Glutamatergic neuron (in vitro differentiated cells): Measurements from ENCODE around the gene PPDPF. TPM values are rescaled to one million over a fixed set of nuclear protein-coding genes. Genes with fewer than 3 reads are reported as not detected.
A peak's percentile ranks its signal among the peaks of the same experiment; 100 is the strongest.

Experiments
- DNase-seq: peaks from one replicate; pipeline ENCODE4 v3.0.0; 2022
- H3K27ac Mint-ChIP-seq: one replicate; pipeline ENCODE4 v1.8.0; 2020; ENCODE audit warnings: mild to moderate bottlenecking, mixed read lengths, inconsistent platforms; ENCODE audit not compliant: unreplicated experiment
- H3K27me3 Mint-ChIP-seq: one replicate; pipeline ENCODE4 v1.8.0; 2020; ENCODE audit warnings: mild to moderate bottlenecking, moderate library complexity, mixed read lengths, inconsistent platforms; ENCODE audit not compliant: unreplicated experiment
- H3K36me3 Mint-ChIP-seq: one replicate; pipeline ENCODE4 v1.8.0; 2020; ENCODE audit warnings: mild to moderate bottlenecking, mixed read lengths, inconsistent platforms; ENCODE audit not compliant: unreplicated experiment
- H3K4me1 Mint-ChIP-seq: one replicate; pipeline ENCODE4 v1.8.0; 2020; ENCODE audit warnings: mild to moderate bottlenecking, low read depth, mixed read lengths, inconsistent platforms; ENCODE audit not compliant: unreplicated experiment
- H3K4me3 Mint-ChIP-seq: one replicate; pipeline ENCODE4 v1.8.0; 2020; ENCODE audit warnings: mild to moderate bottlenecking, mixed read lengths, inconsistent platforms; ENCODE audit not compliant: unreplicated experiment
- H3K9me3 Mint-ChIP-seq: one replicate; pipeline ENCODE4 v1.8.0; 2020; ENCODE audit warnings: mild to moderate bottlenecking, moderate library complexity, mixed read lengths, inconsistent platforms; ENCODE audit not compliant: unreplicated experiment
- total RNA-seq: library from RNA; stranded (reverse); fragmentation: NEBNext Ultra II Directional; extraction: Animal tissue kit (Norgen Biotek cat#: 25700); gene quantifications from one replicate; pipeline ENCODE4 v1.2.1, GENCODE V29; 2021; ENCODE audit not compliant: unreplicated experiment
- TF ChIP-seq, protein P1 (sequence below): fragments of 200-600 bp; sonication (generic); IDR thresholded peaks from one replicate; pipeline ENCODE4 v1.5.0; 2021; ENCODE audit not compliant: partially characterized antibody, unreplicated experiment

The PPDPF gene
- total RNA-seq, 1 donor from 2014 or later: 293 TPM

DNA sequence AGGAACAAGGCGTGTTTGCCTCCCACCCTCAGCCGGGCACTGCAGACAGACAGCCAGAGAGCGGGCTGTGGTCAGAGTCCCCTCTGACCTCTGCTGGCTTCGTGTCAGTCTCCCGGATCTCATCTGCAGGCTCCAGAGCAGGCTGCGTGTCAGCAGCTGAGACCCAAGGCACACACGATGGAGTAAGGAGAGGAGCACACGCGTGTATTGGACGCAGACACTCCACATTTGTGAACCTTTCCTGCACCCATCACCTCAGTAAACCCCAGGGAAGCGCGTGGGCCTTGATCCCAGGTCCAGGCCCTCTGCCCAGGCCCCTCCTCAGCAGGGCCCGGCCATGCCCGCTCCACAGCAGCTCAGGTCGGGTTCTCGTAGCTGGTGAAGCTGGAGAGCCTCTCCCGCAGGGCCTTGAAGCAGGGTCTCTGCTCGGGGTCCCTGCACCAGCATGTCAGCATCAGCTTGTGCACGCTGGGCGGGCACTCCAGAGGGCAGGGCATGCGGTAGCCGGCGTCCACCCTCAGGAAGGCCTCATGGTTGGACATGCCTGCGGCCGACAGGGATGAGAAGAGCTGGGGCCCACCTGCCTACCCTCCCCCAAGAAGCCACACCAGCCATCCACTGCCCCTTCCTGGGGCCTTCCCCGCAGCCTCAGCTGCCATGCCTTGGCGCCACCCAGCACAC is 8.8 kb downstream of the PPDPF start:
- Mint-ChIP-seq H3K4me1 (peaks cover 12% of the 10 kb centered on the region), H3K9me3 (peaks cover 10% of the 10 kb centered on the region), H3K27ac (peak overlapping the region; percentile 48), H3K36me3 (no peaks in the 10 kb centered on the region), H3K27me3 (peaks cover 10% of the 10 kb centered on the region), H3K4me3 (no peak overlapping the region)
- TF ChIP-seq, protein P1, sequence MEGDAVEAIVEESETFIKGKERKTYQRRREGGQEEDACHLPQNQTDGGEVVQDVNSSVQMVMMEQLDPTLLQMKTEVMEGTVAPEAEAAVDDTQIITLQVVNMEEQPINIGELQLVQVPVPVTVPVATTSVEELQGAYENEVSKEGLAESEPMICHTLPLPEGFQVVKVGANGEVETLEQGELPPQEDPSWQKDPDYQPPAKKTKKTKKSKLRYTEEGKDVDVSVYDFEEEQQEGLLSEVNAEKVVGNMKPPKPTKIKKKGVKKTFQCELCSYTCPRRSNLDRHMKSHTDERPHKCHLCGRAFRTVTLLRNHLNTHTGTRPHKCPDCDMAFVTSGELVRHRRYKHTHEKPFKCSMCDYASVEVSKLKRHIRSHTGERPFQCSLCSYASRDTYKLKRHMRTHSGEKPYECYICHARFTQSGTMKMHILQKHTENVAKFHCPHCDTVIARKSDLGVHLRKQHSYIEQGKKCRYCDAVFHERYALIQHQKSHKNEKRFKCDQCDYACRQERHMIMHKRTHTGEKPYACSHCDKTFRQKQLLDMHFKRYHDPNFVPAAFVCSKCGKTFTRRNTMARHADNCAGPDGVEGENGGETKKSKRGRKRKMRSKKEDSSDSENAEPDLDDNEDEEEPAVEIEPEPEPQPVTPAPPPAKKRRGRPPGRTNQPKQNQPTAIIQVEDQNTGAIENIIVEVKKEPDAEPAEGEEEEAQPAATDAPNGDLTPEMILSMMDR: no peak
- peak; percentile 16 for DNase-seq

DNA sequence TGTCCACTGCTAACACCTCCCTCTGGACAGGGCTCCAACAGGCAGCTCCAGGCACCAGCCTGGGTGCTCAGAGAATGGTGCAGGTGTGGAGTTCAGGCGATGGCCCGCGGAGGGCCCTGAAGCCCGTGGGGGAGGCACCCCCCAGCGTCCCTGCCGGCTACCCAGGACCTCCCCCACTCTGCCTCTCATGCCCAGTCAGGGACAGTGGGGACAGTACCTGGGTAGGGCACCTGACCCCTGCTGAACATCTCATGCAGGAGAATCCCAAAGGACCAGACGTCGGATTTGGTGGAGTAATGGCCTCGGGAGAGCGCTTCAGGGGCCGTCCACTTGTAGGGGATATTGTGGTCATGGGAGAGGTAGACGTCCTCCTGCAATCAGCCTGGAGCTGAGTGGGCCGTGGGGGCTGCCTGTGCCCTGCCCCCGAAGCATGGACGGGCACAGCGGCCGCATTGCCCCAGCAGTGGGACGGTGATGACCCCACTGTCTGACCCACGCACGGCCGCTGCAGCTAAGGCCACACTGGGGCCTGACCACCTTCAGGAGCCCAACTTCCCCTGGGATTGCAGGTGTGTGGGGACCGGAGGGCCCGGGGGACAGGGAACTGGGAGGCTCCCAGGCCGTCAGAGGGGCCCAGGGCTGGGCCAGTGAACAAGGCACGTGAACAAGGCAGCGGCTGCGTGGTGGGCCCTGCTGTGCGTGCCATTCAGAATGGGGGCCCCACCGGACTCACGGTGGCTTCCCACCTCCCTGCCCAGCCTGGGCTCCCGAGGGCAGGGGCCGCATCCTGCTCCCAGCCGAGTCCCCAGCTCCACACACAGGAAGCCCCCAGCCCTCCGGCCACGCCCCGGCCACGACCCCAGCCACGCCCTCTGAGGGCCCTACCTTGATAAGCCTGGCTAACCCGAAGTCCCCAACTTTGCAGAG is 9.6 kb downstream of the PPDPF start:
- TF ChIP-seq, protein P1: no peak
- DNase-seq: peak; percentile 15
- peaks cover 9% of the 10 kb centered on the region for H3K27me3 Mint-ChIP-seq
- H3K27ac Mint-ChIP-seq: no peak overlapping the region
- no peak overlapping the region for H3K4me3 Mint-ChIP-seq
- peaks cover 4% of the 10 kb centered on the region for H3K9me3 Mint-ChIP-seq
- H3K36me3 Mint-ChIP-seq: no peaks in the 10 kb centered on the region
- peaks cover 12% of the 10 kb centered on the region for H3K4me1 Mint-ChIP-seq

DNA sequence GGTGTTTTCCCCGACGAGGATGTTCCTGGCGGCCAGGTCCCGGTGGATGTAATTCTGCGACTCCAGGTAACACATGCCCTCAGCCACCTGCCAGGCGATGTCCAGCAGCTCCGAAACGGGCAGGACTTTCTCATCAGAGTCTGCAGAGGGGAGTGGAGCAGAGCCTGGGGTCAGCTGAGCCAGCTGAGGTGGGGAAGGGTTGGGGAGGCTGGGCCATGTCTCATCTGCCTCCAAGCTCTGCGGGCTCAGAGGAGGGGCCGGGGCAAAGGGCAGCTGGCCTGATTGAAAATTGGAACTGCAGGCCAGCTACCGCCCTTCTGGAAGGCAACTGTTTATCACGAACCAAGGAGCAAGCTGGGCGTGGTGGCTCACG is 10.2 kb downstream of the PPDPF start:
- Mint-ChIP-seq H3K4me1 (peaks cover 13% of the 10 kb centered on the region), H3K27ac (no peak overlapping the region), H3K4me3 (no peak overlapping the region), H3K36me3 (no peaks in the 10 kb centered on the region), H3K27me3 (peaks cover 9% of the 10 kb centered on the region), H3K9me3 (peaks cover 4% of the 10 kb centered on the region)
- DNase-seq: peak; percentile 19
- TF ChIP-seq, protein P1: no peak

DNA sequence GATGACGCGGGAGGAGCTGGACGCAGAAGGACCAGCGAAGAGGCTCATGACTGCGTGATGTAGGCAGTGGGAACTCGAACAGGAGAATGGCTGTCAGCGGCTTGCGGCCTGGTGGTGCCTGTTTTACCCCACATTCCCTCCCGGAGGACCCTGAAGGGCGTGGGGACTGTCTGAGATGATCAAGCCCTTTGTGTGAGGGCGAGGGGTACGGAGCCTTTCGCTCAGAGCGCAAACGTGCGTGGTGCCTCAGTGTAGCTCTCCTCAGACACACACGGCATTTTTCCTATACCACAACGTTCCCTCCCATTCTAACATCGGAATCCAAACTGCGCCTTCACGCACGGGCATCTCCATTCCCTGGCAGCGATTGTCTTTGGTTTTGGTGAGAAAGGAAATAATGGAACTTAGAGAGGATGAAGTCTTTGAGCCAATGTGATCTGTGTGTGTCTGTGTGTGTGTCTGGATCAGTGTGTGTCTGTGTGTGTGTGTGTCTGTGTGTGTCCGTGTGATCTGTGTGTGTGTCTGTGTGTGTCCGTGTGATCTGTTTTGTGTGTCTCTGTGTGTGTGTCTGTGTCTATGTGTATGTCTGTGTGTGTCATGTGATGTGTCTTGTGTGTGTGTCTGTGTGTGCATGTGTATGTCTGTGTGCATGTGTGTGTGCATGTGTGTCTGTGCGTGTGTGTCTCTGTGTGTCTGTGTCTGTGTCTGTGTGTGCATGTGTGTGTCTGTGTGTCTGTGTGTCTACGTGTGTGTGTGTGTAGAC is 11.3 kb downstream of the PPDPF start:
- TF ChIP-seq, protein P1: no peak
- peaks cover 12% of the 10 kb centered on the region for H3K27me3 Mint-ChIP-seq
- H3K36me3 Mint-ChIP-seq: no peaks in the 10 kb centered on the region
- peaks cover 15% of the 10 kb centered on the region for H3K4me1 Mint-ChIP-seq
- peaks cover 4% of the 10 kb centered on the region for H3K9me3 Mint-ChIP-seq
- H3K4me3 Mint-ChIP-seq: peak overlapping the region; percentile 21
- no peak for DNase-seq
- peak overlapping the region; percentile 22 for H3K27ac Mint-ChIP-seq
